SK-N-SH (cell line): ENCODE data around the gene CCR5. TPM values are rescaled to one million over a fixed set of nuclear protein-coding genes. Genes with fewer than 3 reads are reported as not detected.

Experiments
- CTCF ChIA-PET: fragments of 300-600, 350-600 bp; formaldehyde crosslinking; extraction: SDS; loops from one replicate; lab custom pipeline; 2021; lab: Yijun Ruan, JAX
- POLR2A ChIA-PET: fragments of 350-600 bp; sonication (Branson Sonifier 250); formaldehyde crosslinking; extraction: SDS; loops from one replicate; lab custom pipeline; 2020; ENCODE audit warnings: antibody characterized with exemption, inconsistent platforms; lab: Yijun Ruan, JAX
- DNase-seq: peaks from one replicate; pipeline ENCODE4 v3.0.0; 2012
- H2AFZ ChIP-seq: fragments of 200-600 bp; sonication (generic); 2 replicates; pipeline ENCODE4 v1.8.1; 2016; ENCODE audit warnings: antibody characterized with exemption, mild to moderate bottlenecking, low read depth
- H3F3A ChIP-seq: fragments of 200-600 bp; sonication (generic); replicated peaks from 2 replicates; pipeline ENCODE3; 2016; ENCODE audit warnings: antibody characterized with exemption, mild to moderate bottlenecking; ENCODE audit not compliant: insufficient read depth
- H3K27ac ChIP-seq, 2 experiments: fragments of 200-500 bp in 1 of 2; fragments of 200-600 bp in 1 of 2; sonication (Bioruptor generic) in 1 of 2; sonication (generic), shearing (Covaris generic) in 1 of 2; 2 replicates each; pipeline versions ENCODE4 v1.5.1 to v1.6.1; 2014 to 2016; ENCODE audit warnings: low read depth in 2 of 2, inconsistent platforms in 1 of 2, low read length in 1 of 2, mild to moderate bottlenecking in 1 of 2, mixed read lengths in 1 of 2
- H3K27me3 ChIP-seq: fragments of 200-600 bp; sonication (generic), shearing (Covaris generic); 2 replicates; pipeline ENCODE4 v1.6.1; 2016; ENCODE audit warnings: mixed run types; ENCODE audit not compliant: insufficient read depth
- H3K36me3 ChIP-seq, 2 experiments: fragments of 200-500 bp in 1 of 2; fragments of 200-600 bp in 1 of 2; sonication (Bioruptor generic) in 1 of 2; sonication (generic) in 1 of 2; replicated peaks in 1 of 2; 2 replicates each; pipeline versions ENCODE3 to v1.5.1; 2014 to 2016; ENCODE audit warnings: low read length in 1 of 2, mild to moderate bottlenecking in 1 of 2; ENCODE audit not compliant: insufficient read depth in 2 of 2, control insufficient read depth in 1 of 2
- H3K4me1 ChIP-seq, 2 experiments: fragments of 200-500 bp in 1 of 2; fragments of 200-600 bp in 1 of 2; sonication (Bioruptor generic) in 1 of 2; sonication (generic), shearing (Covaris generic) in 1 of 2; 2 replicates each; pipeline versions ENCODE4 v1.5.1 to v1.6.1; 2014 to 2016; ENCODE audit warnings: low read depth in 1 of 2, low read length in 1 of 2, mixed run types in 1 of 2; ENCODE audit not compliant: insufficient read depth in 2 of 2, control insufficient read depth in 1 of 2
- H3K4me2 ChIP-seq: fragments of 200-600 bp; sonication (generic), shearing (Covaris generic); 2 replicates; pipeline ENCODE4 v1.6.1; 2017; ENCODE audit warnings: mixed run types
- H3K4me3 ChIP-seq, 2 experiments: fragments of 200-500 bp in 1 of 2; fragments of 200-600 bp in 1 of 2; sonication (Bioruptor generic) in 1 of 2; sonication (generic), shearing (Covaris generic) in 1 of 2; 2 replicates each; pipeline versions ENCODE4 v1.5.1 to v1.8.1; 2014 to 2016; ENCODE audit warnings: low read depth in 2 of 2, inconsistent platforms in 1 of 2, low read length in 1 of 2, mild to moderate bottlenecking in 1 of 2, mixed read lengths in 1 of 2, moderate library complexity in 1 of 2
- H3K79me2 ChIP-seq: fragments of 200-600 bp; sonication (generic); 2 replicates; pipeline ENCODE4 v1.8.1; 2017; ENCODE audit warnings: mild to moderate bottlenecking; ENCODE audit not compliant: insufficient read depth
- H3K9ac ChIP-seq: fragments of 200-600 bp; sonication (generic); 2 replicates; pipeline ENCODE4 v1.6.1; 2017; ENCODE audit warnings: mixed run types
- H3K9me2 ChIP-seq: fragments of 200-600 bp; sonication (generic); 2 replicates; pipeline ENCODE4 v1.6.1; 2017; ENCODE audit warnings: mixed run types
- H3K9me3 ChIP-seq: fragments of 200-600 bp; sonication (generic); 2 replicates; pipeline ENCODE4 v1.6.1; 2017; ENCODE audit warnings: mixed run types, mild to moderate bottlenecking, moderate library complexity
- H4K20me1 ChIP-seq: fragments of 200-600 bp; sonication (generic); 2 replicates; pipeline ENCODE4 v1.6.1; 2017; ENCODE audit warnings: mild to moderate bottlenecking, mixed run types; ENCODE audit not compliant: insufficient read depth
- EP300 ChIP-seq, 2 experiments: IDR thresholded peaks; 2 replicates each; pipeline versions ENCODE4 v1.4.0 to v1.6.1; 2012; ENCODE audit warnings: borderline replicate concordance in 1 of 2, low read depth in 1 of 2, low read length in 1 of 2
- FOXM1 ChIP-seq: IDR thresholded peaks from 2 replicates; pipeline ENCODE4 v1.4.0; 2012; ENCODE audit warnings: low read depth, mild to moderate bottlenecking
- JUND ChIP-seq: IDR thresholded peaks from 2 replicates; pipeline ENCODE4 v1.4.0; 2012
- NRF1 ChIP-seq: IDR thresholded peaks from 2 replicates; pipeline ENCODE4 v1.6.1; 2012; ENCODE audit warnings: low read depth, mild to moderate bottlenecking, low read length
- RAD21 ChIP-seq: IDR thresholded peaks from 2 replicates; pipeline ENCODE4 v1.6.1; 2012; ENCODE audit warnings: mild to moderate bottlenecking, low read length
- RCOR1 ChIP-seq: fragments of 150-350 bp; IDR thresholded peaks from 2 replicates; pipeline ENCODE4 v1.6.1; 2017; ENCODE audit warnings: antibody characterized with exemption, low read length
- RXRA ChIP-seq: IDR thresholded peaks from 2 replicates; pipeline ENCODE4 v1.4.0; 2012; ENCODE audit warnings: low read depth, mild to moderate bottlenecking, borderline replicate concordance
- WGBS: methylation state at CpG from one replicate; pipeline ENCODE4 v1.1.6; 2017; ENCODE audit warnings: low lambda C conversion rate; 5-methylcytosine and 5-hydroxymethylcytosine counted together
- polyA plus RNA-seq, 3 experiments: library from polyadenylated mRNA; depleted of rRNA; stranded (reverse); fragments of >200 nt; gene quantifications; 2 replicates each; pipeline ENCODE4 v1.2.3, GENCODE V29; 2012
- TF ChIP-seq, protein P1 (sequence below): fragments of 150-350 bp; IDR thresholded peaks from 2 replicates; pipeline ENCODE4 v1.6.1; 2017; ENCODE audit warnings: antibody characterized with exemption, low read length, low read depth, borderline replicate concordance
- TF ChIP-seq, protein P2 (sequence below): IDR thresholded peaks from 2 replicates; pipeline ENCODE4 v1.4.0; 2012; ENCODE audit warnings: low read depth, borderline replicate concordance
- TF ChIP-seq, protein P3 (sequence below): IDR thresholded peaks from 2 replicates; pipeline ENCODE4 v1.4.0; 2012; ENCODE audit warnings: low read depth
- TF ChIP-seq, protein P4 (sequence below): IDR thresholded peaks from 2 replicates; pipeline ENCODE4 v1.6.1; 2012; ENCODE audit warnings: mild to moderate bottlenecking, low read depth, low read length, moderate library complexity
- TF ChIP-seq, protein P5 (sequence below): IDR thresholded peaks from 2 replicates; pipeline ENCODE4; 2012

CCR5 gene
- polyA plus RNA-seq, 1 of the 3 experiments (the other 2 are of a cell fraction) = not detected

DNA sequence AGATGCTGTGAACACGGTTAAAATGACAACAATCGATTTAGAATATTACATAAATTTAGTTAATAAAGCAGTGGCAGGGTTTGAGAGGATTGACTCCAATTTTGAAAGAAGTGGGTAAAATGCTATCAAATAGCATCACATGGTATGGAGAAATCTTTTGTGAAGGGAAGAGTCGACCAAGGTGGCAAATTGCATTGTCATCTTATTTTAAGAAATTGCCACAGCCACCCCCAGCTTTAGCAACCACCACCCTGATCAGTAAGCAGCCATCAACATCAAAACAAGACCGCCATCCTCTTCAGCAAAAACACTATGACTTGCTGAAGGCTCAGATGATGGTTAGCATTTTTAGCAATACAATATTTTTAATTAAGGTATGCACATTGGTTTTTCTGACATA lies 5.7 kb upstream of the CCR5 start:
- no peak overlapping the region for H3K4me3 ChIP-seq
- TF ChIP-seq, protein P1, sequence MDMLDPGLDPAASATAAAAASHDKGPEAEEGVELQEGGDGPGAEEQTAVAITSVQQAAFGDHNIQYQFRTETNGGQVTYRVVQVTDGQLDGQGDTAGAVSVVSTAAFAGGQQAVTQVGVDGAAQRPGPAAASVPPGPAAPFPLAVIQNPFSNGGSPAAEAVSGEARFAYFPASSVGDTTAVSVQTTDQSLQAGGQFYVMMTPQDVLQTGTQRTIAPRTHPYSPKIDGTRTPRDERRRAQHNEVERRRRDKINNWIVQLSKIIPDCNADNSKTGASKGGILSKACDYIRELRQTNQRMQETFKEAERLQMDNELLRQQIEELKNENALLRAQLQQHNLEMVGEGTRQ = no peak
- TF ChIP-seq, protein P2, sequence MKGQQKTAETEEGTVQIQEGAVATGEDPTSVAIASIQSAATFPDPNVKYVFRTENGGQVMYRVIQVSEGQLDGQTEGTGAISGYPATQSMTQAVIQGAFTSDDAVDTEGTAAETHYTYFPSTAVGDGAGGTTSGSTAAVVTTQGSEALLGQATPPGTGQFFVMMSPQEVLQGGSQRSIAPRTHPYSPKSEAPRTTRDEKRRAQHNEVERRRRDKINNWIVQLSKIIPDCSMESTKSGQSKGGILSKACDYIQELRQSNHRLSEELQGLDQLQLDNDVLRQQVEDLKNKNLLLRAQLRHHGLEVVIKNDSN = no peak
- TF ChIP-seq RCOR1 (no peak), RXRA (no peak), NRF1 (no peak), JUND (no peak), EP300 (IDR thresholded peaks at IDR 0.05; ENCODE audit: borderline replicate concordance in 1 of 2, low read depth in 1 of 2, low read length in 1 of 2) (no peak), FOXM1 (no peak), RAD21 (no peak)
- TF ChIP-seq, protein P3, sequence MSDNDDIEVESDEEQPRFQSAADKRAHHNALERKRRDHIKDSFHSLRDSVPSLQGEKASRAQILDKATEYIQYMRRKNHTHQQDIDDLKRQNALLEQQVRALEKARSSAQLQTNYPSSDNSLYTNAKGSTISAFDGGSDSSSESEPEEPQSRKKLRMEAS = no peak
- TF ChIP-seq, protein P4, sequence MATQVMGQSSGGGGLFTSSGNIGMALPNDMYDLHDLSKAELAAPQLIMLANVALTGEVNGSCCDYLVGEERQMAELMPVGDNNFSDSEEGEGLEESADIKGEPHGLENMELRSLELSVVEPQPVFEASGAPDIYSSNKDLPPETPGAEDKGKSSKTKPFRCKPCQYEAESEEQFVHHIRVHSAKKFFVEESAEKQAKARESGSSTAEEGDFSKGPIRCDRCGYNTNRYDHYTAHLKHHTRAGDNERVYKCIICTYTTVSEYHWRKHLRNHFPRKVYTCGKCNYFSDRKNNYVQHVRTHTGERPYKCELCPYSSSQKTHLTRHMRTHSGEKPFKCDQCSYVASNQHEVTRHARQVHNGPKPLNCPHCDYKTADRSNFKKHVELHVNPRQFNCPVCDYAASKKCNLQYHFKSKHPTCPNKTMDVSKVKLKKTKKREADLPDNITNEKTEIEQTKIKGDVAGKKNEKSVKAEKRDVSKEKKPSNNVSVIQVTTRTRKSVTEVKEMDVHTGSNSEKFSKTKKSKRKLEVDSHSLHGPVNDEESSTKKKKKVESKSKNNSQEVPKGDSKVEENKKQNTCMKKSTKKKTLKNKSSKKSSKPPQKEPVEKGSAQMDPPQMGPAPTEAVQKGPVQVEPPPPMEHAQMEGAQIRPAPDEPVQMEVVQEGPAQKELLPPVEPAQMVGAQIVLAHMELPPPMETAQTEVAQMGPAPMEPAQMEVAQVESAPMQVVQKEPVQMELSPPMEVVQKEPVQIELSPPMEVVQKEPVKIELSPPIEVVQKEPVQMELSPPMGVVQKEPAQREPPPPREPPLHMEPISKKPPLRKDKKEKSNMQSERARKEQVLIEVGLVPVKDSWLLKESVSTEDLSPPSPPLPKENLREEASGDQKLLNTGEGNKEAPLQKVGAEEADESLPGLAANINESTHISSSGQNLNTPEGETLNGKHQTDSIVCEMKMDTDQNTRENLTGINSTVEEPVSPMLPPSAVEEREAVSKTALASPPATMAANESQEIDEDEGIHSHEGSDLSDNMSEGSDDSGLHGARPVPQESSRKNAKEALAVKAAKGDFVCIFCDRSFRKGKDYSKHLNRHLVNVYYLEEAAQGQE = no peak
- TF ChIP-seq, protein P5, sequence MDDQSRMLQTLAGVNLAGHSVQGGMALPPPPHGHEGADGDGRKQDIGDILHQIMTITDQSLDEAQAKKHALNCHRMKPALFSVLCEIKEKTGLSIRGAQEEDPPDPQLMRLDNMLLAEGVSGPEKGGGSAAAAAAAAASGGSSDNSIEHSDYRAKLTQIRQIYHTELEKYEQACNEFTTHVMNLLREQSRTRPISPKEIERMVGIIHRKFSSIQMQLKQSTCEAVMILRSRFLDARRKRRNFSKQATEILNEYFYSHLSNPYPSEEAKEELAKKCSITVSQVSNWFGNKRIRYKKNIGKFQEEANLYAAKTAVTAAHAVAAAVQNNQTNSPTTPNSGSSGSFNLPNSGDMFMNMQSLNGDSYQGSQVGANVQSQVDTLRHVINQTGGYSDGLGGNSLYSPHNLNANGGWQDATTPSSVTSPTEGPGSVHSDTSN = no peak
- TF ChIP-seq, all 33 proteins: peak for 0
- Histone ChIP-seq H3K9ac (no peak overlapping the region), H3K79me2 (no peaks in the 10 kb centered on the region), H3K4me2 (no peak overlapping the region), H3K27me3 (peaks cover 19% of the 10 kb centered on the region; the same call in 1 of the 2 replicates), H3F3A (no peaks in the 10 kb centered on the region), H3K27ac (no peak overlapping the region), H3K9me3 (no peaks in the 10 kb centered on the region), H4K20me1 (no peaks in the 10 kb centered on the region), H3K36me3 (no peaks in the 10 kb centered on the region), H2AFZ (no peak overlapping the region), H3K4me1 (no peaks in the 10 kb centered on the region; a peak in 1 of 4 replicates), H3K9me2 (no peaks in the 10 kb centered on the region)
- 3% methylated on average over 4 of the region's 4 CpGs for WGBS
- DNase-seq = no peak
- POLR2A ChIA-PET = no interaction called here
- CTCF ChIA-PET = interaction anchor here (2.3 kb wide), 1 partner anchor 13 kb away, joined by 8 read pairs; no protein-coding TSS in a partner anchor
